ENCODE data around the gene SESTD1. TPM values are rescaled to one million over a fixed set of nuclear protein-coding genes. Genes with fewer than 3 reads are reported as not detected.

SESTD1 gene
- total RNA-seq, 1 donor from 2014 or later, result 17.9 TPM

- DNase-seq (ENCODE audit: low read depth), result no peak
- TF ChIP-seq, protein P1, sequence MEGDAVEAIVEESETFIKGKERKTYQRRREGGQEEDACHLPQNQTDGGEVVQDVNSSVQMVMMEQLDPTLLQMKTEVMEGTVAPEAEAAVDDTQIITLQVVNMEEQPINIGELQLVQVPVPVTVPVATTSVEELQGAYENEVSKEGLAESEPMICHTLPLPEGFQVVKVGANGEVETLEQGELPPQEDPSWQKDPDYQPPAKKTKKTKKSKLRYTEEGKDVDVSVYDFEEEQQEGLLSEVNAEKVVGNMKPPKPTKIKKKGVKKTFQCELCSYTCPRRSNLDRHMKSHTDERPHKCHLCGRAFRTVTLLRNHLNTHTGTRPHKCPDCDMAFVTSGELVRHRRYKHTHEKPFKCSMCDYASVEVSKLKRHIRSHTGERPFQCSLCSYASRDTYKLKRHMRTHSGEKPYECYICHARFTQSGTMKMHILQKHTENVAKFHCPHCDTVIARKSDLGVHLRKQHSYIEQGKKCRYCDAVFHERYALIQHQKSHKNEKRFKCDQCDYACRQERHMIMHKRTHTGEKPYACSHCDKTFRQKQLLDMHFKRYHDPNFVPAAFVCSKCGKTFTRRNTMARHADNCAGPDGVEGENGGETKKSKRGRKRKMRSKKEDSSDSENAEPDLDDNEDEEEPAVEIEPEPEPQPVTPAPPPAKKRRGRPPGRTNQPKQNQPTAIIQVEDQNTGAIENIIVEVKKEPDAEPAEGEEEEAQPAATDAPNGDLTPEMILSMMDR (IDR thresholded peaks at IDR 0.05; ENCODE audit: insufficient read depth, low read length, poor library complexity, severe bottlenecking), result no peak
- no peaks in the 10 kb centered on the region for H3K36me3 ChIP-seq (ENCODE audit: control insufficient read depth, insufficient read depth, low read length)
- H3K4me3 ChIP-seq (ENCODE audit: low read depth, low read length), result peak overlapping the region; percentile 90
- no peaks in the 10 kb centered on the region for H3K27me3 ChIP-seq (ENCODE audit: control insufficient read depth, insufficient read depth, low read length)
Observed at GRCh38 chr2:179263446-179264367, 925 bp downstream of the SESTD1 start.

DNA sequence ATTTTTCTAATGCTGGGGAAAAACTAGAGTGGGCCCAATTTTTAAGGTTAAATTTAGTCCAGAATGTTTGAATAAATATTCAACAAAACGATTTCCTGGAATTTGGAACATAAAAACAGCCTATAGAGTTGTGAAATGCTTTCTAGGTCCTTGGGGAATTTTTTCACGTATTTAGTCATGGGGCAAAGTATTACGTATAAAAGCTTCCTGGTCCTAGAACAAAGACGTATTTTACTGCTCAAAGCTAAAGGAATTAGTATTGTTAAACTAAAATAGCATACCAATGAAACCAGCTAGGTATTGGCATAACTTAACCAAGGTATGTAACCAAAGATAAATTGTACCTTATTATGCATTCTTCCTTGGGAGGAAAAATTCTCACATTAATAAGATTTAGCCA, 1.6 kb downstream of the SESTD1 start:
- no peak for DNase-seq (ENCODE audit: low read depth)
- TF ChIP-seq, protein P1 (IDR thresholded peaks at IDR 0.05; ENCODE audit: insufficient read depth, low read length, poor library complexity, severe bottlenecking), result no peak
- H3K4me3 ChIP-seq (ENCODE audit: low read depth, low read length), result peak overlapping the region; percentile 90
- no peaks in the 10 kb centered on the region for H3K27me3 ChIP-seq (ENCODE audit: control insufficient read depth, insufficient read depth, low read length)
- no peaks in the 10 kb centered on the region for H3K36me3 ChIP-seq (ENCODE audit: control insufficient read depth, insufficient read depth, low read length)

GRCh38 chr2:179262077-179262660, 2.5 kb downstream of the SESTD1 start:
- Histone ChIP-seq H3K36me3 (ENCODE audit: control insufficient read depth, insufficient read depth, low read length) (no peaks in the 10 kb centered on the region), H3K27me3 (ENCODE audit: control insufficient read depth, insufficient read depth, low read length) (no peaks in the 10 kb centered on the region), H3K4me3 (ENCODE audit: low read depth, low read length) (peak overlapping the region; percentile 2)
- DNase-seq (ENCODE audit: low read depth), result no peak
- TF ChIP-seq, protein P1 (IDR thresholded peaks at IDR 0.05; ENCODE audit: insufficient read depth, low read length, poor library complexity, severe bottlenecking), result no peak

- Histone ChIP-seq H3K36me3 (ENCODE audit: control insufficient read depth, insufficient read depth, low read length) (no peaks in the 10 kb centered on the region), H3K4me3 (ENCODE audit: low read depth, low read length) (no peak overlapping the region), H3K27me3 (ENCODE audit: control insufficient read depth, insufficient read depth, low read length) (no peaks in the 10 kb centered on the region)
- TF ChIP-seq, protein P1 (IDR thresholded peaks at IDR 0.05; ENCODE audit: insufficient read depth, low read length, poor library complexity, severe bottlenecking), result no peak
- DNase-seq (ENCODE audit: low read depth), result no peak
Observed at GRCh38 chr2:179261151-179261825, 3.3 kb downstream of the SESTD1 start.

GRCh38 chr2:179260224-179260623, 4.4 kb downstream of the SESTD1 start:
- TF ChIP-seq, protein P1 (IDR thresholded peaks at IDR 0.05; ENCODE audit: insufficient read depth, low read length, poor library complexity, severe bottlenecking), result no peak
- Histone ChIP-seq H3K27me3 (ENCODE audit: control insufficient read depth, insufficient read depth, low read length) (no peaks in the 10 kb centered on the region), H3K36me3 (ENCODE audit: control insufficient read depth, insufficient read depth, low read length) (no peaks in the 10 kb centered on the region), H3K4me3 (ENCODE audit: low read depth, low read length) (no peak overlapping the region)
- DNase-seq (ENCODE audit: low read depth), result no peak
